ENCODE results near the gene C2.
"Not testable (repeated sequence)": the region's sequence is repeated elsewhere in the genome, so short reads cannot be mapped to it uniquely, and the experiment has no call there.

Gene C2

DNA sequence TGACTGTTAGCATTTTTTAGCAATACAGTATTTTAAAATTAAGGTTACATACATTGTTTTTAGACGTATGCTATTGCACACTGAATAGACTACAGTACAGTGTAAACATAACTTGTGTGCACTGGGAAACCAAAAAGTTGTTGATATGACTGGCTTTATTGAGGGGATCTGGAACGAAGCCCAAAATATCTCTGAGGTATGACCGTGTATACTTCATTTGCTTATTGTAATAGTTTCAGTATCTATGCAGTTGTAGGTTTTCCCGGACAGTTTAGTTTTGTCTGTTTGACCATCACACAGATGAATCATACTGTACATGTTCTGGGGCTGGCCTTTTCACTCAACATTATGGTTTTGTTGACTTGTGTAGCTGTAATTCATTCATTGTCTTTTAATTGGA, 18.7 kb upstream of the C2 start:
- TF ChIP-seq, protein P1, sequence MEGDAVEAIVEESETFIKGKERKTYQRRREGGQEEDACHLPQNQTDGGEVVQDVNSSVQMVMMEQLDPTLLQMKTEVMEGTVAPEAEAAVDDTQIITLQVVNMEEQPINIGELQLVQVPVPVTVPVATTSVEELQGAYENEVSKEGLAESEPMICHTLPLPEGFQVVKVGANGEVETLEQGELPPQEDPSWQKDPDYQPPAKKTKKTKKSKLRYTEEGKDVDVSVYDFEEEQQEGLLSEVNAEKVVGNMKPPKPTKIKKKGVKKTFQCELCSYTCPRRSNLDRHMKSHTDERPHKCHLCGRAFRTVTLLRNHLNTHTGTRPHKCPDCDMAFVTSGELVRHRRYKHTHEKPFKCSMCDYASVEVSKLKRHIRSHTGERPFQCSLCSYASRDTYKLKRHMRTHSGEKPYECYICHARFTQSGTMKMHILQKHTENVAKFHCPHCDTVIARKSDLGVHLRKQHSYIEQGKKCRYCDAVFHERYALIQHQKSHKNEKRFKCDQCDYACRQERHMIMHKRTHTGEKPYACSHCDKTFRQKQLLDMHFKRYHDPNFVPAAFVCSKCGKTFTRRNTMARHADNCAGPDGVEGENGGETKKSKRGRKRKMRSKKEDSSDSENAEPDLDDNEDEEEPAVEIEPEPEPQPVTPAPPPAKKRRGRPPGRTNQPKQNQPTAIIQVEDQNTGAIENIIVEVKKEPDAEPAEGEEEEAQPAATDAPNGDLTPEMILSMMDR (IDR thresholded peaks at IDR 0.05; ENCODE audit: borderline replicate concordance, control extremely low read depth, extremely low read depth, insufficient read depth, missing control alignments) = no peak
- in situ Hi-C loops (cut with MboI; ENCODE audit: low sequenced_read_pairs, unreplicated experiment) = no loop called here
- peak; percentile 68 for DNase-seq (ENCODE audit: low spot score)

DNA sequence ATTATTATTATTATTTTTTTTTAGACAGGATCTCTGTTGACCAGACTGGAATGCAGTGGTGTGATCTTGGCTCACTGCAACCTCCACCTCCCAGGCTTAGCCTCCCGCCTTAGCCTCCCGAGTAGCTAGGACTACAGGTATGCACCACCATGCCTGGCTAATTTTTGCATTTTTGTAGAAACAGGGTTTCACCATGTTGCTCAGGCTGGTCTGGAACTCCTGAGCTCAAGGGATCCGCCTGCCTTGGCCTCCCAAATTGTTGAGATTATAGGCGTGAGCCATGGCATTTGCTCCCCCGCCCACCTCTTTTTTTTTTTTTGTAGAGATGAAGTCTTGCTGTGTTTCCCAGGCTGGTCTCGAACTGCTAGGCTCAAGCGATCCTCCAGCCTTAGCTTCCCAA, 18.2 kb upstream of the C2 start:
- in situ Hi-C loops (cut with MboI; ENCODE audit: low sequenced_read_pairs, unreplicated experiment); DNase-seq (ENCODE audit: low spot score): not testable (repeated sequence)

DNA sequence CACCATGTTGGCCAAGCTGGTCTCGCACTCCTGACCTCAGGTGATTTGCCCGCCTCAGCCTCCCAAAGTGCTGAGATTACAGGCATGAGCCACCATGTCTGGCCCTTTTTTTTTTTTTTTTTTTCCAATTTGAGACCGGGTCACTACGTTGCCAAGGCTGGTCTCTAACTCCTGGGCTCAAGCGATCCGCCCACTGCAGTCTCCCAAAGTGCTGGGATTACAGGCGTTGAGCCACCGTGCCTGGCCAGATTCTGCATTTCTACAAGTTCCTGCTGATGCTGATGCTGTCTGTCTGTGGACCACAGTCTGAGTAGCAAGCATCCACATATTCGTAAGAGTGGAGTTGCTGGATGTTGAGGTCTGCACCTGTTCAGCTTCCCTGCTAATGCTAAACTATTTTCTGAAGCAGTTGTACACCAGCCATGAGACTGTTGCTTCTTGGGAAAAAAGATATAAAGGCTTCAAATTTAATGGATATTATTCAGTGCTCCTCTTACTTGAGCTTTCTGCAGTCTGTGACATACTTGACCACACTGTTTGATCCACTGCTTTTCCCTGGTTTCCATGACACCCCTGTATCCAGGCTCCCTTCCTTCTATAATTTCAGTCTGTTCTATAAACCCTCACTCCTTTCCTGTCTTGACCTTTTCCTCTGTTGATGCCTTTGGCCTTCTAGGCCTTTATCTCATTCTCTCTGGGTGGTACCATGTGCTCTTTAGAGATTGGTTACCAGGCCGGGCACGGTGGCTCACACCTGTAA, 15.5 kb upstream of the C2 start:
- DNase-seq (ENCODE audit: low spot score) = no peak

DNA sequence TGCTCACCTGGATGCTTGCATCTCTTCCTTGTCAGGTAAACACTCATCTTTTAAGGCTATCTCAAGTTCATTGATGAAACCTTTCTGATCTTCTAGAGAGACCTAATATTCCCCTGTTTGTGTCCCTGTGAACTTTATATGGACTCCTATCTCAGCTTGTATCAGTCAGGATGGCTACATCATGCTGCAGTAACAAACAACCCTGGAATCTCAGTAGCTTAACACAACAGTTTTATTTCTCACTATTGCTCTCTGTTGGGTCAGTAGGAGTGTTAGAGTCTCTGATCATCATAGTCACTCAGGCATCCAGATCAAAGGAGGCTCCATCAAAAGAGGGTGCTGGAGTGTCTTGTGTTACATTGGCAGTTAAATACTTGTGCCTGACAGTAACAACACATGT, 12.2 kb upstream of the C2 start:
- in situ Hi-C loops (cut with MboI; ENCODE audit: low sequenced_read_pairs, unreplicated experiment) = no loop called here
- TF ChIP-seq, protein P1 (IDR thresholded peaks at IDR 0.05; ENCODE audit: borderline replicate concordance, control extremely low read depth, extremely low read depth, insufficient read depth, missing control alignments) = no peak
- no peak for DNase-seq (ENCODE audit: low spot score)

More for the DNA sequence above, 15.5 kb upstream of the C2 start:
- in situ Hi-C loops (cut with MboI; ENCODE audit: low sequenced_read_pairs, unreplicated experiment) = no loop called here
- TF ChIP-seq, protein P1 (IDR thresholded peaks at IDR 0.05; ENCODE audit: borderline replicate concordance, control extremely low read depth, extremely low read depth, insufficient read depth, missing control alignments) = no peak

DNA sequence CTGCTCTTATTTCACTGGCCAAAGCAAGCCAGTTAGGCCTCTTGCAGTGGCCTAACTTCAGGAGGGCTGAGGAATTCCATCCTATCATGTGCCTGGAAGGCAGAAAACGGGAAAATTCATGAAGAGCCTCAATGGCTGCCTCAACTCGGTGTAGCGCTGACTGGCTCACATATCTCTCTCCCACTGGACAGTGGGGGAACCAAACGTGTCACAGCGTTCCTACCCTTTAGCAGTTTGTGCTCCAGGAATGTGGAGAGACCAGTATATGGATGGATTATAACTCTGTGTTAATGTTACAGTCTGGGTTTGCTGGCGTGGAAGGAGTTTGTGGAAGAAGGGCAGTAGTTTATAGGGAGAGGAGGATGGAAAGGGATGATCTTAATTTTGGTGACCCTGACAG, 11.8 kb upstream of the C2 start:
- DNase-seq (ENCODE audit: low spot score) = no peak
- in situ Hi-C loops (cut with MboI; ENCODE audit: low sequenced_read_pairs, unreplicated experiment) = no loop called here
- TF ChIP-seq, protein P1 (IDR thresholded peaks at IDR 0.05; ENCODE audit: borderline replicate concordance, control extremely low read depth, extremely low read depth, insufficient read depth, missing control alignments) = no peak

DNA sequence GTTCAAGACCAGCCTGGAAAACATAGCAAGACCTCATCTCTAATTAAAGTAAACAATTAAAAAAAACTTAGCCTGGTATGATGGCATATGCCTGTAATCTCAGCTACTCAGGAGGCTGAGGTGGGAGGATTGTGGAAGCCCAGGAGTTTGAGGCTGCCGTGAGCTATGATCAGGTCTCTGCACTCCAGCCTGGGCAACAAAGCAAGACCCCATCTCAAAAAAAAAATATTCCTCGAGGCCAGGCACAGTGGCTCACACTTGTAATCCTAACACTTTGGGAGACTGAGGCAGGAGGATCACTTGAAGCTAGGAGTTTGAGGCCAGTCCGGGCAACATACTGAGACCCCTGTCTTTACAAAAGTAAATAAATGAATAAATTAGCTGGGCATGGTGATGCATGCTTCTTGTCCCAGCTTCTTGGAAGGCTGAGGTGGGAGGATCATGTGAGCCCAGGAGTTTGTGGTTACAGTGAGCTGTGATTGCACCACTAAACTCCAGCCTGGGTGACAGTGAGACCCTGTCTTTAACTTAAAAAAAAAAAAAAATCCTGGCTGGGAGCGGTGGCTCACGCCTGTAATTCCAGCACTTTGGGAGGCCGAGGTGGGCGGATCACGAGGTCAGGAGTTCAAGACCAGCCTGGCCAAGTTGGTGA, 9.3 kb upstream of the C2 start:
- in situ Hi-C loops (cut with MboI; ENCODE audit: low sequenced_read_pairs, unreplicated experiment) = no loop called here
- TF ChIP-seq, protein P1 (IDR thresholded peaks at IDR 0.05; ENCODE audit: borderline replicate concordance, control extremely low read depth, extremely low read depth, insufficient read depth, missing control alignments) = no peak
- no peak for DNase-seq (ENCODE audit: low spot score)

DNA sequence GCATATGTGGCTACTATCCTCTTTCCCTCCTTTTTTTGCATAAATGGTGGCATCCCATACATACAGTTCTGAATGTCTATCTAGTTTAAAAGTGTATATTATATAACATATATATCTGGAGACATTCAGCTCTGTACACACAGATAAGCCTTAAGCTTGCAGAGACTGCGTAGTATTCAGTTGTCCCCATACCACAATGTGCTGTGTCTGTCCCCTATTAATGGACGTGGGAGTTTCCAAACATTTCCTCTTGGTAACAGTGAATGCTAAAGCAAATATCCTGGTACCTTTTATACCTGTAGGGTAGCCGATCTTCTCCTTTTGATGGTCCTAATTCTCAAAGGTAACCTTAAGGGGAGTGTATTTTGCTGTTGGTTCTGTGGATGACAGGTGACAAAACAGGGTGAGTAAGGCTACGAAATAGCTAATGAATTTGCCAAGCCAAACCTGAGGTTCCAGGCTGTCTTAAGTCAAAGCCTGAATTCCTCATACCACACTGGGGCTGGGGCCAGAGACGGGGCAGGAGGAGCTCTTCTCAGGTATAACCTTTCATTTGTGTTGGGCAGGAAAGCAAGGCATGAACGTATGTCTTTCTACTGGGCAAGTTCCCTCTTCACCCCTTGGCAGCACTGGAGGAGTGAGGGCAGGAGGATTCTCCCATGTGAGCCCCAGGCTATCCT, 7.8 kb upstream of the C2 start:
- TF ChIP-seq, protein P1 (IDR thresholded peaks at IDR 0.05; ENCODE audit: borderline replicate concordance, control extremely low read depth, extremely low read depth, insufficient read depth, missing control alignments) = no peak
- in situ Hi-C loops (cut with MboI; ENCODE audit: low sequenced_read_pairs, unreplicated experiment) = no loop called here
- no peak for DNase-seq (ENCODE audit: low spot score)
